Right lobe of liver (tissue), 4 donors: ENCODE measurements around the gene BAMBI.

Source experiments
- POLR2A ChIP-seq: fragments of 450-650 bp; IDR thresholded peaks from one replicate; pipeline ENCODE4 v1.6.1; 2017; ENCODE audit warnings: antibody characterized with exemption, mild to moderate bottlenecking
- TF ChIP-seq, protein P1 (sequence below), 4 donors: fragments of 200-600 bp in 3 of 4; fragments of 450-650 bp in 1 of 4; IDR thresholded peaks; one replicate each; pipeline versions ENCODE4 v1.5.1 to v1.8.0; 2016 to 2022; ENCODE audit warnings: antibody characterized with exemption in 4 of 4, mild to moderate bottlenecking in 2 of 4
- donor health status: DM: no; HTN: no; CAD: no.
- donor health status: DM: no; HTN: no; CAD: no.
- donor health status: DM: no; HTN: yes; CAD: no.

DNA sequence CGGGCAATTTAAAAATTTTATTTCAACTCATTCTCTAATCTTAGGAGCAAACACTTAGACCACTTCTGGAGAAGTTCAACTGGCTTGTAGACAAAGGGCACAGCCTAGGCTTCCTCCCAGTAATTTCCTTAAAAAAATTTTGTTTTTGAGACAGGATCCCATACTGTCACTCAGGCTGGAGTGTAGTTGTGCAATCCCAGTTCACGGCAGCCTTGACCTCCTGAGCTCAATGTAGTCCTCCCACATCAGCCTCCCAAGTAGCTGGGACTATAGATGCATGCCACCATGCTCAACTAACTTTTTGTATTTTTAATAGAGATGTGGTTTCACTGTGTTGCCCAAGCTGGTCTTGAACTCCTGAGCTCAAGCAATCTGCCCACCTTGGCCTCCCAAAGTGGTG lies 38.4 kb downstream of the BAMBI start:
- TF ChIP-seq, protein P1, sequence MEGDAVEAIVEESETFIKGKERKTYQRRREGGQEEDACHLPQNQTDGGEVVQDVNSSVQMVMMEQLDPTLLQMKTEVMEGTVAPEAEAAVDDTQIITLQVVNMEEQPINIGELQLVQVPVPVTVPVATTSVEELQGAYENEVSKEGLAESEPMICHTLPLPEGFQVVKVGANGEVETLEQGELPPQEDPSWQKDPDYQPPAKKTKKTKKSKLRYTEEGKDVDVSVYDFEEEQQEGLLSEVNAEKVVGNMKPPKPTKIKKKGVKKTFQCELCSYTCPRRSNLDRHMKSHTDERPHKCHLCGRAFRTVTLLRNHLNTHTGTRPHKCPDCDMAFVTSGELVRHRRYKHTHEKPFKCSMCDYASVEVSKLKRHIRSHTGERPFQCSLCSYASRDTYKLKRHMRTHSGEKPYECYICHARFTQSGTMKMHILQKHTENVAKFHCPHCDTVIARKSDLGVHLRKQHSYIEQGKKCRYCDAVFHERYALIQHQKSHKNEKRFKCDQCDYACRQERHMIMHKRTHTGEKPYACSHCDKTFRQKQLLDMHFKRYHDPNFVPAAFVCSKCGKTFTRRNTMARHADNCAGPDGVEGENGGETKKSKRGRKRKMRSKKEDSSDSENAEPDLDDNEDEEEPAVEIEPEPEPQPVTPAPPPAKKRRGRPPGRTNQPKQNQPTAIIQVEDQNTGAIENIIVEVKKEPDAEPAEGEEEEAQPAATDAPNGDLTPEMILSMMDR (IDR thresholded peaks at IDR 0.05): no peak
- TF ChIP-seq POLR2A: no peak
